IgD-negative memory B cell (primary cell): ENCODE measurements around the gene ARRDC5. TPM values are rescaled to one million over a fixed set of nuclear protein-coding genes. Genes with fewer than 3 reads are reported as not detected.
A peak's percentile ranks its signal among the peaks of the same experiment; 100 is the strongest.
"Not testable (repeated sequence)": the region's sequence is repeated elsewhere in the genome, so short reads cannot be mapped to it uniquely, and the experiment has no call there.

ENCODE experiments used
- H3K27ac Mint-ChIP-seq, 3 donors: one replicate each; pipeline ENCODE4 v1.8.0; 2020 to 2022; ENCODE audit warnings: mild to moderate bottlenecking in 3 of 3, mixed read lengths in 3 of 3, moderate library complexity in 1 of 3
- H3K27me3 Mint-ChIP-seq: one replicate; pipeline ENCODE4 v1.8.0; 2021; ENCODE audit warnings: mixed read lengths
- H3K36me3 Mint-ChIP-seq: one replicate; pipeline ENCODE4 v1.8.0; 2020; ENCODE audit warnings: mild to moderate bottlenecking, mixed read lengths
- H3K4me1 Mint-ChIP-seq, 3 donors: one replicate each; pipeline ENCODE4 v1.8.0; 2020 to 2022; ENCODE audit warnings: mixed read lengths in 3 of 3, mild to moderate bottlenecking in 1 of 3
- H3K4me3 Mint-ChIP-seq, 4 donors: one replicate each; pipeline ENCODE4 v1.8.0; 2020 to 2022; ENCODE audit warnings: mild to moderate bottlenecking in 4 of 4, mixed read lengths in 4 of 4, moderate library complexity in 3 of 4
- H3K9me3 Mint-ChIP-seq, 3 donors: one replicate each; pipeline ENCODE4 v1.8.0; 2020 to 2021; ENCODE audit warnings: mixed read lengths in 3 of 3, mild to moderate bottlenecking in 1 of 3
- polyA plus RNA-seq: library from polyadenylated mRNA; unstranded; fragments of 300-500 nt; fragmentation: Illumina TruSeq; gene quantifications from one replicate; pipeline ENCODE4 v1.2.3, GENCODE V29; 2021

ARRDC5 gene
- polyA plus RNA-seq, 1 donor from 2014 or later: 1.2 TPM

DNA sequence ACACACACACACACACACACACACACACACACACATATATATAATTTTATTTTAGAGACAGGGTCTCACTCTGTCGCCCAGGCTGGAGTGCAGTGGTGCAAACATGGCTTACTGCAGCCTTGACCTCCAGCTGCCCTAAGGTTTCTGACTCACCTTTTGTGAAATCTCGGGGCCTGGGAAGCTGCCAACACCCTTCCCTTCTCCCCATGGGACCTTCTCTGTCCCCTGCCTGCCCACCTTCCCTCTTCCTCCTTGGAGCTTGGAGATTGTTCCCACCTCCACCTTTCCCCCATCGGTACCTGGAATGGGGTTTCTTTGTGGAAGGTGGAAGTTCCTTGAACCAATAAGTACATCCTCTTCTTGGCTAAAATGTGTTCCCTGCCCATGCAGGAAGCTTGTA lies 6.3 kb downstream of the ARRDC5 start:
- Mint-ChIP-seq H3K27me3 (no peaks in the 10 kb centered on the region), H3K4me1 (peaks cover 0 to 3% (median 1%) of the 10 kb centered on the region in 3 donors), H3K9me3 (no peaks in the 10 kb centered on the region), H3K27ac (no peak overlapping the region), H3K4me3 (no peak overlapping the region), H3K36me3 (no peaks in the 10 kb centered on the region)

DNA sequence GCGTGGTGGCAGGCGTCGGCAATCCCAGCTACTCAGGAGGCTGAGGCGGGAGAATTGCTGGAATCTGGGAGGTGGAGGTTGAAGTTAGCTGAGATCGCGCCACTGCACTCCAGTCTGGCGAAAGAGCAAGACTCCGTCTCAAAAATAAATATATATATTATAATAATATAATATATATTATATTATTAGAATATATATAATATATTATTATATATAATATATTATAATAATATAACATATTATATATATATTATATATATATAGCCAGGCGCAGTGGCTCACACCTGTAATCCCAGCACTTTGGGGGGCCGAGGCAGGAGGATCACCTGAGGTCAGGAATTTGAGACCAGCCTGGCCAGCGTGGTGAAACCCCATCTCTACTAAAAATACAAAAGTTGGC lies 9.7 kb downstream of the ARRDC5 start:
- H3K4me3 Mint-ChIP-seq, H3K27ac Mint-ChIP-seq, H3K4me1 Mint-ChIP-seq, H3K27me3 Mint-ChIP-seq, H3K9me3 Mint-ChIP-seq, H3K36me3 Mint-ChIP-seq: not testable (repeated sequence)

DNA sequence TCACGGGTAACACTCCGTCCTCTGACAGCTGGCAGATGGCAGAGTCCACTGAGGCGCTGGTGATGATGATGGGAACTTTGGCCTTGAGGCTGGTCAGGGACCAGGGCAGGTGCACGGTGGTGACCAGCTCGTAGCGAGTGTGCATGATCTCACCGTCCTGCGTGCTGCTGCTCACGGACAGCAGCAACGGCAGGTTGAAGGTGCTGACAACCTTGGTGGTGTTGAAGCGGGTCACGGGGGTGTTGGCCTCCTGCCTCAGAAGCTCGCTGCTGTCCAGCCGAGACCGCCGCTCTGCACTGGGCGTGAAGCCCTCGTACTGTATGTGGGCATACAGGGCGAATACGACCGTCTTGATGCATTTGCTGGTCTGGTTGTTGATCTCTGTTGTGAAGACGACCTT lies 11.6 kb downstream of the ARRDC5 start:
- Mint-ChIP-seq H3K27me3 (no peaks in the 10 kb centered on the region), H3K9me3 (no peaks in the 10 kb centered on the region), H3K4me1 (peaks cover 0 to 3% (median 1%) of the 10 kb centered on the region in 3 donors), H3K27ac (no peak overlapping the region), H3K4me3 (no peak overlapping the region), H3K36me3 (no peaks in the 10 kb centered on the region)

DNA sequence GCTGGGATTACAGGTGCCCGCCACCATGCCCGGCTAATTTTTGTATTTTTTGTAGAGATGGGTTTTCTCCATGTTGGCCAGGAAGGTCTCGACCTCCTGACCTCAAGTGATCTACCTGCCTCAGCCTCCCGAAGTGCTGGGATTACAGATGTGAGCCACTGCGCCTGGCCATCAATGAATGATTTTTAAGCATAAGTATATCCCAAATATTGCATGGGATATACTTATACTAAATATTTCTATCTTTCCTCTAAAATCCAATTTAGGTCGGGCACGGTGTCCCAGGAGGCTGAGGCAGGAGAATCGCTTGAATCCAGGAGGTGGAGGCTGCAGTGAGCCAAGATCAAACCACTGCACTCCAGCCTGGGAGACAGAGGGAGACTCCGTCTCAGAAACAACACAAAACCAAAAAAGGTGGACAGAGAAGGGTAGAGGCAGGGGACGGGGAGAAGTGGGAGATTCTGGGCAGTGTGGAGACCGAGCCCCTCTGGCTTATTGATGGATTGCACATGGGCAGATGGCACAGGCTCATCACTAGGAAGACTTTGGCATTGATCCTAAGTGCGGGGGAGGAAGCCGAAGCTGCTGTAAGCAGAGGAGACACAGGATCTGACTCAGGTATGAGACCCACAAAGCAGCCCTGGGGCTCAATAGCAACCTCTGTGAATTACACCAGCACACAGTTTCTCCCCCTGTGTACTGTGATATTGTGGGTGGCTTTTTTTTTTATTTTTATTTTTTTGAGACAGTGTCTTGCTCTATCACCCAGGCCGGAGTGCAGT lies 13.5 kb downstream of the ARRDC5 start:
- no peaks in the 10 kb centered on the region for H3K4me1 Mint-ChIP-seq
- no peak overlapping the region for H3K27ac Mint-ChIP-seq
- H3K4me3 Mint-ChIP-seq: no peak overlapping the region
- H3K36me3 Mint-ChIP-seq: no peaks in the 10 kb centered on the region
- H3K9me3 Mint-ChIP-seq: no peaks in the 10 kb centered on the region
- H3K27me3 Mint-ChIP-seq: no peaks in the 10 kb centered on the region

DNA sequence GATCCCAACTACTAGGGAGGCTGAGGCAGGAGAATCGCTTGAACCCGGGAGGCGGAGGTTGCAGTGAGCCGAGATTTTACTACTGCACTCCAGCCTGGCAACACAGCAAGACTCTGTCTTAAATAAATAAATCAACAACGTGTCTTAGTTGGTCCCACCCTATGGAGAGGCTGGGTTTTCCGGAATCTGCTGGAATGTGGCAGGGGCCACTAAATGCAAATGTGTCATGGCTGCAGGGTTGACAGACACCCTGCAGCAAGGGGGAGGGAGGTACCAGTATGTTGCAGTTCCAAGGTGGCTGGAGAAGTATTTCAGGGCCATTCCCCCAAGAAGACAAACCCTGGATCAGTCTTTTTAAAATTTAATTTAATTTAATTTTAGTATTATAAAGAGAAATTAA lies 14.9 kb downstream of the ARRDC5 start:
- not testable (repeated sequence) for H3K27me3 Mint-ChIP-seq

DNA sequence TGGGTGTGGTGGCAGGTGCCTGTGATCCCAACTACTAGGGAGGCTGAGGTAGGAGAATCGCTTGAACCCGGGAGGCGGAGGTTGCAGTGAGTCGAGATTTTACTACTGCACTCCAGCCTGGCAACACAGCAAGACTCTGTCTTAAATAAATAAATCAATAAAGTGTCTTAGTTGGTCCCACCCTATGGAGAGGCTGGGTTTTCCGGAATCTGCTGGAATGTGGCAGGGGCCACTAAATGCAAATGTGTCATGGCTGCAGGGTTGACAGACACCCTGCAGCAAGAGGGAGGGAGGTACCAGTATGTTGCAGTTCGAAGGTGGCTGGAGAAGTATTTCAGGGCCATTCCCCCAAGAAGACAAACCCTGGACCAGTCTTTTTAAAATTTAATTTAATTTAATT lies 17.7 kb downstream of the ARRDC5 start:
- H3K36me3 Mint-ChIP-seq, H3K4me3 Mint-ChIP-seq, H3K27ac Mint-ChIP-seq, H3K4me1 Mint-ChIP-seq, H3K9me3 Mint-ChIP-seq, H3K27me3 Mint-ChIP-seq: not testable (repeated sequence)

More for the DNA sequence above, 14.9 kb downstream of the ARRDC5 start:
- H3K4me1 Mint-ChIP-seq, H3K9me3 Mint-ChIP-seq, H3K4me3 Mint-ChIP-seq, H3K27ac Mint-ChIP-seq, H3K36me3 Mint-ChIP-seq: not testable (repeated sequence)

DNA sequence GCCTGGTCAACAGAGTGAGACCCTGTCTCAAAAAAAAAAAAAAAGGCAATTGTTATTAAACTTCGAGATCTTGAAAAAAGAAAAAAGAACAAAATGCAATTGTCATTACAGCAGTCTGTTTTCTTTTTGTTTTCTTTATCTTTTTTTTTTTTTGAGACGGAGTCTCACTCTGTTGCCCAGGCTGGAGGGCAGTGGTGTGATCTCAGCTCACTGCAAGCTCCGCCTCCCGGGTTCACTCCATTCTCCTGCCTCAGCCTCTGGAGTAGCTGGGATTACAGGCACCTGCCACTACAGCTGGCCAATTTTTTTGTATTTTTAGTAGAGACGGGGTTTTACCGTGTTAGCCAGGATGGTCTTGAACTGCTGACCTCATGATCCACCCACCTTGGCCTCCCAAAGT lies 19.8 kb downstream of the ARRDC5 start:
- H3K27me3 Mint-ChIP-seq, H3K36me3 Mint-ChIP-seq, H3K9me3 Mint-ChIP-seq, H3K4me3 Mint-ChIP-seq, H3K27ac Mint-ChIP-seq, H3K4me1 Mint-ChIP-seq: not testable (repeated sequence)

DNA sequence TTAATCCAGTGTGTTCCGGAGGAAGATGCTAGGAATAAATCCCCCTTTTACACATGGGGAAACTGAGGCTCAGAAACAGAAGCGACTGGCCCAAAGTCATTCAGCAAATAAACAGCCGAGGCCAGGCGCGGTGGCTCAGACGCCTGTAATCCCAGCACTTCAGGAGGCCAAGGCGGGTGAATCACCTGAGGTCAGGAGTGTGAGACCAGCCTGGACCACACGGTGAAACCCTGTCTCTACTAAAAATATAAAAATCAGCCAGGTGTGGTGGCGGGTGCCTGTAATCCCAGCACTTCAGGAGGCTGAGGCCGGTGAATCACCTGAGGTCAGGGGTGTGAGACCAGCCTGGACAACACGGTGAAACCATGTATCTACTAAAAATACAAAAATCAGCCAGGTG lies 23.7 kb downstream of the ARRDC5 start:
- H3K27me3 Mint-ChIP-seq: peaks cover 4% of the 10 kb centered on the region
- H3K27ac Mint-ChIP-seq: no peak overlapping the region
- H3K4me3 Mint-ChIP-seq: no peak overlapping the region
- peaks cover 0 to 5% (median 5%) of the 10 kb centered on the region in 3 donors for H3K4me1 Mint-ChIP-seq
- H3K9me3 Mint-ChIP-seq: no peaks in the 10 kb centered on the region
- H3K36me3 Mint-ChIP-seq: peaks cover 3% of the 10 kb centered on the region

DNA sequence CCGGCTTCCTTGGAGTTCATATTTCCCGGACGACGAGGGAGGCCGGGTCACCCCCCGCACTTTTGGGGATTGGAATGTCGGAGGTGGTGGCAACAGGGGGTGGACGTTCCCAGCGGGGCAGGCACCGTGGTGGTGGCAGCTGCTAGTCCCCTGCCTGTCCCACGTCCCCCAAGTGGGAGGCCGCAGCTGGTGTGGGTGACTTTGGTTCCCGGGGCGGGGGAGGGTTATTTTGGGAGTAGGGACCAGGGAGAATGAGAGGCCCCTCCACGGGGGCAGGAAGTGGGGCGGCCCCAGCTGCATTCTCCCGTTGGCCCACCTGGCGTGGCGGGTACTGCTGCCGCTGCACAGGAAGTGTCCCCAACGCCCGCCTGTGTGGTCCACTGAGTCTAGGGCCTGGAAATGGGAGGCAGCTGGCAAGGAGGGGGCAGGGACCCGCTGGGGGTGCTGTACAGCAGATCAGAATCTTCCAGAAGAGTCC lies 24.2 kb downstream of the ARRDC5 start:
- no peak overlapping the region for H3K4me3 Mint-ChIP-seq
- no peak overlapping the region for H3K27ac Mint-ChIP-seq
- H3K36me3 Mint-ChIP-seq: peaks cover under 1% of the 10 kb centered on the region
- no peaks in the 10 kb centered on the region for H3K9me3 Mint-ChIP-seq
- peaks cover 4% of the 10 kb centered on the region for H3K27me3 Mint-ChIP-seq
- peaks cover 4 to 5% (median 4%) of the 10 kb centered on the region in 3 donors for H3K4me1 Mint-ChIP-seq

DNA sequence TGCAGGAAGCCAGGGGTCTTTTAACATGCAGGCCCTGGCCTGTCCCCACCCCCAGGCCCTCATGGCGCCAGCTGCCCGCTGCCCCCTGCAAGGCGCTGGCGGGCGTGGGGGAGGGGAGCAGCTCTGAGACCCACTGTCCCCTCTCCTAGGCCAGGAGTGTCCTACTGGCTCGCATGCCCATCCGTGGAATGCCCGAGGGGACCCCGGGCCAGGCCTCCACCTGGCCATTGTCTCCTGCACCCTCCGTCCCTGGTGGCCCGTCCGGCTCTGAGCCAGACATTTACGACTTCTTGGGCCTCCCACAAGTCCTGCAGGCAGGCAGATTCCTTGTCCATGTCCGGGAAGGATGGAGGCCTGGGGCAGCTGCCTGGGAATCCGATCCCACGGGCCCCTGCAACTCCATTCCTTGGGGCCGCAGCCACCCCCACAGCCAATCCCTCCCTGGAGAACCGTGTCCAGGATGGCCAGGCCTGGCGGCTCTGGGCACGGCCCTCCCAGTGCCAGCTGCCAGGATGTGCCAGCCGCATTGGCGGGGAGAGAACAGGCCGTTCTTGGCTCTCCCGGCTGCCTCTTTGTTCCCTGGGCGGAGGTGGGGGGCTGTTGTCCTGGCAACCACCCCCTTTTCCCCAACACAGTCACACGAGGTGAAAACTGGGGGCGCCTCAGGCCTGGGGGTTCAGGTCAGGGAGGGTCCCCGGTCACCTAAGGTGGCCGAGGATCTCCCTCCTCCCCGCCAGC lies 24.8 kb downstream of the ARRDC5 start:
- Mint-ChIP-seq H3K36me3 (no peaks in the 10 kb centered on the region), H3K27me3 (peaks cover 4% of the 10 kb centered on the region), H3K27ac (no peak overlapping the region), H3K4me1 (peaks cover 3 to 5% (median 5%) of the 10 kb centered on the region in 3 donors), H3K4me3 (no peak overlapping the region), H3K9me3 (no peaks in the 10 kb centered on the region)

DNA sequence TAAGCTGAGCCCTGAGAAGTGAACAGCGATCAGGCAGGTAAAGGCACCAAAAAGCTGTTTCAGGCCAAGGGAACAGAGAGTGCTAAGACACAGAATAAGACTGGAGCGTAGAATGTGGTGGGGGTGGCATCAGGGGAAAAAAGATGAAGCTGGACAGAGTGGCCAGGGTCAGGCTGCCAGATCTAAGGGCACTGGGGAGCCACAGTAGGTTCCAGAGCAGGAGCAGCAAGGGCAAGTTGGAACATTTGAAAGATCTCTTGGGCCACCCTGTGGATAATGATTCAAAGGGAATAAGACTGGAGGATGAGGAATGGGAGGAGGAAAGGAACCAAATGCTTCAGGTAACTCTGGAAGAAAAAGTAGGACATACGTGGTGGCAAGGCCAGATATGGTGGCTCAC lies 28.8 kb downstream of the ARRDC5 start:
- no peaks in the 10 kb centered on the region for H3K36me3 Mint-ChIP-seq
- H3K27ac Mint-ChIP-seq: peak overlapping the region in 1 of 3 donors; percentile 79
- no peaks in the 10 kb centered on the region for H3K9me3 Mint-ChIP-seq
- H3K4me1 Mint-ChIP-seq: peaks cover 5 to 9% (median 6%) of the 10 kb centered on the region in 3 donors
- H3K4me3 Mint-ChIP-seq: peak overlapping the region in 1 of 4 donors; percentile 63
- H3K27me3 Mint-ChIP-seq: peaks cover 2% of the 10 kb centered on the region

DNA sequence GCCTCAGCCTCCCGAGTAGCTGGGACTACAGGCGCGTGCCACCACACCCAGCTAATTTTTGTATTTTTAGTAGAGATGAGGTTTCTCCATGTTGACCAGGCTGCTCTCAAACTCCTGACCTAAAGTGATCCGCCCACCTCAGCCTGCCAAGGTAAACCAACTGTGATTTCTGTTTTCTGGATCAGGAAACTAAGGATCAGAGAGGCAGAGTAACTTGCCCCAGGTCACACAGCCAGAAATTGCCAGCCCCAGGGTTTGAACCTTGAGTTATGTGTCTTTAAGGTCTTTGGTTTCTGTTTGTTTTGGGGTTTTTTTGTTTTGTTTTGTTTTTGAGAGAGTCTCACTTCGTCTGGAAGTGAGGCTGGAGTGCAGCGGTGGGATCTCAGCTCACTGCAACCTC lies 31.0 kb downstream of the ARRDC5 start:
- Mint-ChIP-seq H3K4me1 (peaks cover 5 to 9% (median 8%) of the 10 kb centered on the region in 3 donors), H3K27me3 (no peaks in the 10 kb centered on the region), H3K27ac (peak overlapping the region in 1 of 3 donors; percentile 23), H3K4me3 (no peak overlapping the region), H3K36me3 (no peaks in the 10 kb centered on the region), H3K9me3 (no peaks in the 10 kb centered on the region)

DNA sequence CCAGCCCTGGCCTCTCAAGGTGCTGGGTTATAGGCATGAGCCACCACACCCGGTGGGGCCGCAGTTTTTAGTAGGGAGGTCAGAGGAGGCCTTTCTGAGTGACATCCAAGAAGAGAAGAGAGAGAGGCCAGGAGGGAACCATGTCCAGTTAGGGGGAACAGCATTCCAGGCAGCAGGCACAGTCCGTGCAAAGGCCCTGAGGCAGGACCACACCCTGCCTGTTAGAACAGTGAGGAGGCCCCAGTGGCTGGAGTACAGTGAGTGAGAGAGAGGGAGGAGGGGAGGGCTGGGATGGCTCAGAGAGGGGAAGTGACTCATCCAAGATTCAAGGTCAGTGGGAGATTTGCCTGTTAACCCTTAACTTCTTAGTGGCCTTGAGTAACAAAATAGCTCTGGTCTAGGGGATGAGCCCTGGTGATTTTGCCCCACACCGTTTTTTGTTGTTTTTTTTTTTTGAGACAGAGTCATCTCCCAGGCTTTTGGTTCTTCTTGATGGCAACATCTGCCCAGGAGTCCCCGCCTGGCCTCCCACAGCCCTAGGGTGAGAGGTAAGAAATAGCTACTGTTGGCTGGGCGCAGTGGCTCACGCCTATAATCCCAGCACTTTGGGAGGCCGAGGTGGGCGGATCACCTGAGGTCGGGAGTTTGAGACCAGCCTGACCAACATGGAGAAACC lies 32.5 kb downstream of the ARRDC5 start:
- Mint-ChIP-seq H3K27ac (peak overlapping the region in 1 of 3 donors; percentile 60), H3K4me3 (peak overlapping the region in 2 of 4 donors; percentile 8 to 71), H3K9me3 (no peaks in the 10 kb centered on the region), H3K36me3 (no peaks in the 10 kb centered on the region), H3K27me3 (no peaks in the 10 kb centered on the region), H3K4me1 (peaks cover 4 to 9% (median 5%) of the 10 kb centered on the region in 3 donors)

DNA sequence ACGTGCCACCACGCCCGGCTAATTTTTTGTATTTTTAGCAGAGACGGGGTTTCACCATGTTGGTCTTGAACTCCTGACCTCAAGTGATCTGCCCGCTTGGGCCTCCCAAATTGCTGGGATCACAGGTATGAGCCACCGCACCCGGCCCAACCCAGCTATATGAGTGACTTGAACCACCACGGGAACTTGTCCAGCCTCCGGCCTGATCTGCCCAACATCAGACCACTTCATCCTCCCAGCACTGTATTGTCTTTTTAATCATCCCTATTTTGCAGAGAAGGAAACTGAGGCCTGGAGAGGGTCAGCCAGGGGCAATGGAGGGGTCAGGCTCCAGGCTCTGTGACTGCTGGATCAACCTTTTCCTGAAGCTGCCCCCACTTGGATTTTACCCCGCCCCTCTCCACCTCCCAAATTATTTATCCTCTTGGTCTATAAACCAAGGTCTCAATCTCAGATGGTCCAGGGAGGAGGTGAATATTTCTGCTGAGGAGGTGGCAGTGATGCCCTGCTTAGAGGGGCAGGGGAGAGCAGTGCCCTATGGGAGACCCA lies 34.3 kb downstream of the ARRDC5 start:
- Mint-ChIP-seq H3K27me3 (no peaks in the 10 kb centered on the region), H3K4me1 (peaks cover 5 to 15% (median 15%) of the 10 kb centered on the region in 3 donors), H3K9me3 (no peaks in the 10 kb centered on the region)

More for the DNA sequence above, 34.3 kb downstream of the ARRDC5 start:
- Mint-ChIP-seq H3K36me3 (peaks cover 2% of the 10 kb centered on the region), H3K4me3 (peak overlapping the region; percentile 86 to 93 (median 90)), H3K27ac (peak overlapping the region; percentile 43 to 92 (median 80))
